MM.1S (cell line): Measurements from ENCODE around the gene E2F7.

Source experiments
- DNase-seq: peaks from one replicate; pipeline ENCODE4 v3.0.0-alpha.2; 2015
- H2AFZ ChIP-seq: fragments of 300-600 bp; sonication (generic); 2 replicates; pipeline ENCODE4 v1.6.0; 2016; ENCODE audit warnings: antibody characterized with exemption, low read length
- H3F3A ChIP-seq: fragments of 300-600 bp; sonication (generic); 2 replicates; pipeline ENCODE4 v1.6.1; 2016; ENCODE audit warnings: mild to moderate bottlenecking, antibody characterized with exemption, low read length, moderate library complexity, mixed read lengths; ENCODE audit not compliant: insufficient read depth
- H3K27ac ChIP-seq: fragments of 300-600 bp; sonication (generic); 2 replicates; pipeline ENCODE4 v1.5.1; 2016; ENCODE audit warnings: mild to moderate bottlenecking, low read length
- H3K27me3 ChIP-seq: fragments of 300-600 bp; sonication (generic); replicated peaks from 2 replicates; pipeline ENCODE4 v1.6.0; 2016; ENCODE audit warnings: low read length; ENCODE audit not compliant: insufficient read depth
- H3K36me3 ChIP-seq: fragments of 300-600 bp; sonication (generic); replicated peaks from 2 replicates; pipeline ENCODE4 v1.6.1; 2016; ENCODE audit warnings: mild to moderate bottlenecking, low read length, mixed read lengths; ENCODE audit not compliant: insufficient read depth
- H3K4me1 ChIP-seq: fragments of 300-600 bp; sonication (generic); 2 replicates; pipeline ENCODE4 v1.6.1; 2016; ENCODE audit warnings: low read length, mixed read lengths
- H3K4me2 ChIP-seq: fragments of 300-600 bp; sonication (generic); 2 replicates; pipeline ENCODE4 v1.6.0; 2016; ENCODE audit warnings: low read depth, low read length
- H3K4me3 ChIP-seq: fragments of 300-600 bp; sonication (generic); 2 replicates; pipeline ENCODE4 v1.5.1; 2016; ENCODE audit warnings: low read length, mixed read lengths
- H3K79me2 ChIP-seq: fragments of 300-600 bp; sonication (generic); 2 replicates; pipeline ENCODE4 v1.6.1; 2016; ENCODE audit warnings: mixed run types, low read length, mixed read lengths
- H3K9ac ChIP-seq: fragments of 300-600 bp; sonication (generic); 2 replicates; pipeline ENCODE4 v1.6.1; 2016; ENCODE audit warnings: low read length, mixed read lengths
- H3K9me2 ChIP-seq: fragments of 300-600 bp; sonication (generic); replicated peaks from 2 replicates; pipeline ENCODE4 v1.6.1; 2016; ENCODE audit warnings: mild to moderate bottlenecking, low read length, mixed read lengths; ENCODE audit not compliant: insufficient read depth
- H3K9me3 ChIP-seq: fragments of 300-600 bp; sonication (generic); replicated peaks from 2 replicates; pipeline ENCODE4 v1.6.1; 2016; ENCODE audit warnings: mild to moderate bottlenecking, low read length, mixed read lengths; ENCODE audit not compliant: insufficient read depth
- H4K20me1 ChIP-seq: fragments of 300-600 bp; sonication (generic); 2 replicates; pipeline ENCODE4 v1.6.1; 2016; ENCODE audit warnings: mild to moderate bottlenecking, low read length, moderate library complexity, mixed read lengths; ENCODE audit not compliant: insufficient read depth
- CTCF ChIP-seq: fragments of 300-600 bp; sonication (generic); IDR thresholded peaks from 2 replicates; pipeline ENCODE4 v1.5.1; 2016; ENCODE audit warnings: antibody characterized with exemption, low read length, mixed read lengths
- EZH2 ChIP-seq: fragments of 300-600 bp; sonication (generic); optimal IDR thresholded peaks from 2 replicates; pipeline ENCODE3; 2017; ENCODE audit warnings: low read depth, mild to moderate bottlenecking, antibody characterized with exemption, low read length, mixed read lengths
- EZH2phosphoT487 ChIP-seq: fragments of 300-600 bp; sonication (generic); IDR thresholded peaks from 2 replicates; pipeline ENCODE4 v1.6.1; 2018; ENCODE audit warnings: antibody characterized with exemption, low read length

Gene E2F7

GRCh38 chr12:77072833-77073495 lies 7.6 kb upstream of the E2F7 start:
- H2AFZ ChIP-seq = no peak overlapping the region
- peaks cover 16% of the 10 kb centered on the region for H3K4me1 ChIP-seq
- no peak for TF ChIP-seq EZH2phosphoT487
- no peak for TF ChIP-seq CTCF
- no peak for TF ChIP-seq EZH2
- no peaks in the 10 kb centered on the region for H3K79me2 ChIP-seq
- no peaks in the 10 kb centered on the region for H4K20me1 ChIP-seq
- H3K27me3 ChIP-seq = no peaks in the 10 kb centered on the region
- no peak overlapping the region for H3K4me3 ChIP-seq
- no peak overlapping the region for H3K4me2 ChIP-seq
- H3K27ac ChIP-seq = no peak overlapping the region
- H3K9me3 ChIP-seq = no peaks in the 10 kb centered on the region
- H3K36me3 ChIP-seq = no peaks in the 10 kb centered on the region
- DNase-seq = no peak
- peaks cover 13% of the 10 kb centered on the region; the same call in 1 of the 2 replicates for H3F3A ChIP-seq
- H3K9me2 ChIP-seq = no peaks in the 10 kb centered on the region
- no peak overlapping the region for H3K9ac ChIP-seq

- no peaks in the 10 kb centered on the region for H3K9me3 ChIP-seq
- H3K27me3 ChIP-seq = no peaks in the 10 kb centered on the region
- no peak for TF ChIP-seq EZH2
- no peak for TF ChIP-seq CTCF
- no peak for TF ChIP-seq EZH2phosphoT487
- no peak overlapping the region for H2AFZ ChIP-seq
- H3K9me2 ChIP-seq = no peaks in the 10 kb centered on the region
- no peaks in the 10 kb centered on the region for H4K20me1 ChIP-seq
- H3K27ac ChIP-seq = no peak overlapping the region; the same call in 1 of the 2 replicates
- H3K4me3 ChIP-seq = no peak overlapping the region
- H3K4me2 ChIP-seq = peak overlapping the region; percentile 46; the same call in 1 of the 2 replicates
- no peaks in the 10 kb centered on the region for H3K79me2 ChIP-seq
- peaks cover 13% of the 10 kb centered on the region; the same call in 1 of the 2 replicates for H3F3A ChIP-seq
- no peaks in the 10 kb centered on the region for H3K36me3 ChIP-seq
- peaks cover 16% of the 10 kb centered on the region for H3K4me1 ChIP-seq
- DNase-seq = no peak
- no peak overlapping the region for H3K9ac ChIP-seq
Measured at GRCh38 chr12:77070800-77071449, 5.6 kb upstream of the E2F7 start.

- Histone ChIP-seq H3K27me3 (no peaks in the 10 kb centered on the region), H3K9ac (no peak overlapping the region), H3K9me3 (no peaks in the 10 kb centered on the region), H3K4me2 (peak overlapping the region; percentile 46), H3K9me2 (no peaks in the 10 kb centered on the region), H3K4me3 (no peak overlapping the region), H3K79me2 (no peaks in the 10 kb centered on the region; the same call in 1 of the 2 replicates), H3F3A (peaks cover 13% of the 10 kb centered on the region; the same call in 1 of the 2 replicates), H3K36me3 (no peaks in the 10 kb centered on the region), H4K20me1 (no peaks in the 10 kb centered on the region), H3K27ac (no peak overlapping the region; the same call in 1 of the 2 replicates), H2AFZ (no peak overlapping the region), H3K4me1 (peaks cover 16% of the 10 kb centered on the region)
- DNase-seq = peak; percentile 67
- TF ChIP-seq CTCF = no peak
- TF ChIP-seq EZH2phosphoT487 = peak; percentile 88; the same call in 1 of the 2 replicates
- TF ChIP-seq EZH2 = no peak
Measured at GRCh38 chr12:77070382-77070781, 5.0 kb upstream of the E2F7 start.
